CD4-positive, alpha-beta T cell treated with Interleukin-15 for 1 hour (primary cell): Measurements from ENCODE around the gene KDF1.
A peak's percentile ranks its signal among the peaks of the same experiment; 100 is the strongest.

Source experiments
- DNase-seq: peaks from one replicate; pipeline ENCODE4 v3.0.0-alpha.2; 2020

KDF1 gene

DNA sequence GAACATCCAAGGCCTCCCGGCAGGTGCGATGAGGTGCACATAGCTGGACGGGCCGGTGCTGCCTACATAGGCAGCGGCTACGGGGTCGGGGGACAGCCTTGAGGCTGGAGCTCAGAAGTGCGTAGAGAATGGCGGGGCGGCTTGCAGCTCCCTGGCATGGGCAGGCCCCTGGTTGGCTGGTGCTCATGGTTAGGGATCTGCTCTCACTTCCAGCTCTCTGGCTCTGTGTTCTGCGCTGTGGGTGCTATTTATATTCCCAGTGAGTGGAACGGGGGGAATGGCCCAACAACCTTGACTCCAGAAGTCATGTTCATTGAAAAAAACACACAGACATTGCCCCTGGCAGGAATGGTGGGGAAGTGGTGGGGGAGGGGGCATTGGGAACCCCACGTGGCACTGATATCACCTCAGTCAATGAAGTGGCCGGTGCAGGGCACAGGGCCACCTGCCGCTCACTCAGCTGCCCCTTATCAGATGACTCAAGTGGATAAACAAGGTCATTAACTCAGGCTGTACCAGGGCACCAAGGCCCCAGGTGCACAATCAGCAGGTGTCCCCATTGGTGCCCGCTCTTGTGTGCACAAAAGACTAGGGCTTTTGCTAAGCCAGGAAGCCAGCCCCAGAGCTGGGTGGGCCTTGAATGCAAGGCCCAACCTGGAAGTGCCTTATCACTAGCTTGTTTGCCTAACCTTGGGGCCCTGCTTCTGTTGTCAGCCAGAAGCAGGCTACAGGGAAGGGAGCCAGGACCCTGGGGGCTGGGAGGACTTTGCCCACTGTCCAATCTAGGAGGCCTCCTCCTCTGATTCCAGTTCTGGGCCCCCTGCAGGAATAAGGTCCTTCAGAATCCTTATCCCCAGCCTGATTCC lies 46.3 kb downstream of the KDF1 start, which contains the start of gene NR0B2:
Gene NR0B2, minus strand, starts transcription at position 222 of the 866 bp plus-strand sequence. Its CDS starts 35 bp downstream, at position 187.
- DNase-seq, result no peak

DNA sequence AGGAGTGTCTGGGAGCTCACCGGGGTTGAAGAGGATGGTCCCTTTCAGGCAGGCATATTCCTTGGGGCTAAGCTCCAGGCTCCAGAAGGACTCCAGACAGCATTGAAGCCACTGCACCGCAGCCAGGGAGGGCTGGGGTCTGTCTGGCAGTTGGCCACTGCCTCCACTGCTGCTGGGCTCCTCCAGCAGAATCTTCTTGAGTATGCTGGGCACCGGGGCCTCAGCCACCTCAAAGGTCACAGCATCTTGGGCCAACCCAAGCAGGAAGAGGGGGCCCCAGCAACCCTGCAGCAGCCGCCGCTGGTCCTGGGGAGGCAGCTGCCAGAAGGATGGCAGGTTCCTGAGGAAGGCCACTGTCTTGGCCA lies 46.9 kb downstream of the KDF1 start:
- DNase-seq, result no peak

DNA sequence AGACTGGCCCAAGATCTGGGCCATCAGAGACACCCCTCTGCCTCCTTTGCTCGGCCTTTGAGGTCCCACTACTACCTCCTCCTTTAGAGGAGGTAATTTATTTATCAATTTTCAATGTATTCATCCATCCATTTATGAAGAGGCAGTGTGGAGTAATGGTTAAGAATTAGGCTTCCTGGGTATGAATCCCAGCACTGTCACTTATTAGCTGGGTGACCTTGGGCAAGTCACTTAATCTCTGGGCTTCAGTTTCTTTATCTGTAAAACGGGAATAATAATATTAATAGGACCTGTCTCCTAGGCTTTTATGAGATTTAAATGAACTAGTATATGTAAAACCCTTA lies 48.1 kb downstream of the KDF1 start:
- DNase-seq, result no peak

DNA sequence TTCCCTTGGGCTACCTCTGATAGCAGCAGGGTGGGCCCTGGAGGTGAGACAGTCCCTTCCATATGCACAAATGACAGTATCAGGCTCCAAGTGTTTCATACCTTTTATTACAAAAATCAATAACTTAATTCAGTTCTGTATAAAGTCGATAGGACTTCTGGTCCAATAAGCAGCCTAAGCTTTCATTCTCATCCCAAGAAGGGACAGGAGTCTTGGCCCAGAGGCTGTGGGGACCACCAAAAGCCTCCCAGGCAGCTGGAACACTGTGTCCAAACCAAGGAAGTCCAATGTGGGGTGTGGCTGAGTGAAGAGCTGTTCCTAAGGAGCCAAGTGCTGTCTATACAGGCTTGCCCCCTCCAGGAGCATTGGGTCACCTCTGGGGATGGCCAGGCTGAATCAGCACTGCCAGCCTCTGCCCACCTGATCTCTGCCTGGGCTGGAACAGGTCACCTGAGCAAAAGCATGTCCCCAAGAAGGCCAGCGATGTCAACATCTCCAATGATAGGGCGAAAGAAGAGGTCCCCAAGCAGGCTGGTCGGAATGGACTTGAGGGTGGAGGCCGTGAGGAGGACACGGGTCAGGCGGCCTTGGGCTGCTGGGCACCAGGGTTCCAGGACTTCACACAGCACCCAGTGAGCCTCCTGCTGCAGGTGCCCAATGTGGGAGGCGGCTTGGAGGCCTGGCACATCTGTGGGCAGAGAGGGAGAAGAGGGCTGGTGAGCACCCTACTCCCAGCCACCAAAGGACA lies 48.7 kb downstream of the KDF1 start:
- DNase-seq, result no peak

DNA sequence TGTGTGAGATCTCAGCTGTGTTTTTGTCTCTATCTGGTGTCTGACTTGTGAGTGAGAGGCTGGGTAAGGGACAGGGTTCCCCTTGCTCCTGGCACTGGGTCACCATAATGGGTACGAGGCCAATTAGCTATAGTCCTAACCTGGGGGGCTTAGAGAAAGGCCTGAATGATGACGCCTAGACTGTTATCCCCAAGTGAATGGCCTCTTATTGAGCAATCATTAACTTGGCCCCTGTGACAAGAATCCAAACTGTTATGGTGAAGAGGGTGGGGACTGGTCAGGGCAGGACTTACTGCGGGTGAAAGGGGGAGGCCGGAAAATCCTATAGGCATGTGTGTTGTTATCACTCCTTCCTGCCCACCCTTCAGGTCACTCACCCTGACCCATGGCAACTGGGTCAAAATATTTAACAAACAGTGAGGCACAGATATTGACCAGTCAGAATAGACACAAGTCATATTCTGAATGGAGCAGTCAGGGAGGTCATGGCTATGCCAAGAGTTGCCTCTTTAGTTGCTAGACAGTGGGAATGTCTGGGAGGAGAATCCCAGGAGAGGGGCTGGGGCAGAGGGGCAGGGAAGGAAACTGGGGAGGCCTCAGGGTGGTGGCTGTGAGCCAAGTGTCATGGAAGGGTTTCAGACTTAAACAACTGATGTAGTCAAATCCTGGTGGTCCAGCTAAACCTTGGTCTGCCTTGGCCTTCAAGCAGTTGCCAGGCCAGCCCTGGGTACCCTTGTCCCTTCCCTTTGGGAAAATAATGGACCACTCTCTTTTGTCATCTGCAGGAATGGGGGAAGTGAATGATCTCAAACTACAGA lies 49.7 kb downstream of the KDF1 start:
- DNase-seq, result no peak

DNA sequence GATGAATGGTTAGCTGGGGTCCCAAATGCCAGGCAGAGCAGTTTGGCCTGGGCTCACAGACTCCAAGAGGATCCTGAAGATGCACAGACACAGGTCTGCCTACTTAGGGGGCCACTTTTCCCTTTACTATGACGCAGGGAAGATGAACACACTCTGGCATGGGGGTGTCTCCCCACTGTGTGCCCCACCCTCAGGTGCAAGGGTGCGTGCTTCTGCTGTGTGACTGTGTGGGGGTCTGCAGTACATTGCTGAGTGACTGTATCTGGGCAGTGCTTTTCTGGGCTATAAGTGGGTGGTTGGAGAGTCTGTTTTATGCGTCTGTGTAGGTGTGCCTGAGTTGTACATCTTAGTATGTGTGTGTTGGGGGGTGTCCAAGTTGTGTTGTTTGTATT lies 50.3 kb downstream of the KDF1 start:
- no peak for DNase-seq

DNA sequence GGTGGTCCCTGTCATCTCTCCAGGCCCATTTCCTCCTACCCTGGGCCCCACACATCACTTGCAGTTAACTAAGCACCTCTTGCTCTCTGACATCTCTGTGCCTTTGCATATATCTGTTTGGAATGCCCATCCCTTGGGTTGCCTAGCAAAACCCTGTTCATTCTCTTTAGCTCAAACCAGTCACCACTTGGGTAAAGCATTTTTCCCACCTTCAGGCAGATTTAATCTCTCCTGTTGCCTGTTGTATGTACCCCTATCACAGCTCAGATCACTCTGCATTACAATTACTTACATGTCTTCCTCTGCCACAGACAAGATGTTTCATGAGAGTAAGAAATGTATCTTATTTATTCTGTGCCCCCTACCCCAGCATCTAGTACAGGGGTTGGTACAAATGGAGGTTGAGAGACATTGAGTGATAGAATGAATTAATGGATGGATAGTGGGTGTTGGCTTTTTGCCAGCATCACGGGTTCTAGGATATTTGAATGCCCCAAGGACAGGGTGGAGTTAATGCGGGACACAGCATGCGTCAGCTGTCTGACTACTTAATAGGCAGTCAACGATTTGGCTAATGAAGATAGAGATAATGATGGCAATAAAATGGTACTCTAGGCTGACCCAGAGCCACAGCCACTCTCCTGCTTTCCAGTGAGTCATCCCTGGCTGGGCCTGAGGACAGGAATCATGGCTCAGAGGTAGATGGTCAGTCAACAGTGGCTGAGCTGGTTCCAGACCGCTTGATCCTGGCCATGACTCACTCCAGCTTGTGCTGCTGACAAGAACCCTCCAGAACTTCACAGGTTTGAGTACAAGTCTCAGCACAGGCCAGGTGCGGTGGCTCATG lies 53.0 kb downstream of the KDF1 start:
- DNase-seq, result no peak

DNA sequence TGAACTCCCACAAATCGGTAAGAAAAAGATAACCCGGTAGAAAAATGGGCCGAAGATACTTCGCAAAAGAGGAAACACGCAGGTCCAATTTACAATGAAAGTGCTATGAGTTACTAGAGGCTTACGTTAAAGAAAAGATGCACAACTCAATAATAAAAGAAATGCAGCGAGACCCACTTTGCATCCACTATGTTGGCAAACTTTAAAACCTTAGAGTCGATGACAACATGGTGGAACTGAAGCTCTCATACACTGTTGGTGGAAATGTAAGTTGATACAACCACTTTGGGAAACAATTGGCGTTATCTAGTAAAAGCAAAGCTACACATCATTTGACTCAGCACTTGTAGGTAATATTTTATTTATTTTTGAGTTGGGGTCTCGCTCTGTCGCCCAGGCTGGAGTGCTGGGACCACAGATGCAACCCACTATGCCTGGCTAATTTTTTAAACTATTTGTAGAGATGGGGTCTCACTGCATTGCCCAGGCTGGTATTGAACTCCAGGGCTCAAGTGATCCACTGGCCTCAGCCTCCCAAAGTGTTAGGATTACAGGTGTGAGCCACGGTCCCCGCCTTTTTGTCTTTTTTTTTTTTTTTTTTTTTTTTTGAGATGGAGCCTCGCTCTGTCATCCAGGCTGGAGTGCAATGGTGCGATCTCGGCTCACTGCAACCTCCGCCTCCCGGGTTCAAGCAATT lies 59.3 kb downstream of the KDF1 start:
- no peak for DNase-seq

DNA sequence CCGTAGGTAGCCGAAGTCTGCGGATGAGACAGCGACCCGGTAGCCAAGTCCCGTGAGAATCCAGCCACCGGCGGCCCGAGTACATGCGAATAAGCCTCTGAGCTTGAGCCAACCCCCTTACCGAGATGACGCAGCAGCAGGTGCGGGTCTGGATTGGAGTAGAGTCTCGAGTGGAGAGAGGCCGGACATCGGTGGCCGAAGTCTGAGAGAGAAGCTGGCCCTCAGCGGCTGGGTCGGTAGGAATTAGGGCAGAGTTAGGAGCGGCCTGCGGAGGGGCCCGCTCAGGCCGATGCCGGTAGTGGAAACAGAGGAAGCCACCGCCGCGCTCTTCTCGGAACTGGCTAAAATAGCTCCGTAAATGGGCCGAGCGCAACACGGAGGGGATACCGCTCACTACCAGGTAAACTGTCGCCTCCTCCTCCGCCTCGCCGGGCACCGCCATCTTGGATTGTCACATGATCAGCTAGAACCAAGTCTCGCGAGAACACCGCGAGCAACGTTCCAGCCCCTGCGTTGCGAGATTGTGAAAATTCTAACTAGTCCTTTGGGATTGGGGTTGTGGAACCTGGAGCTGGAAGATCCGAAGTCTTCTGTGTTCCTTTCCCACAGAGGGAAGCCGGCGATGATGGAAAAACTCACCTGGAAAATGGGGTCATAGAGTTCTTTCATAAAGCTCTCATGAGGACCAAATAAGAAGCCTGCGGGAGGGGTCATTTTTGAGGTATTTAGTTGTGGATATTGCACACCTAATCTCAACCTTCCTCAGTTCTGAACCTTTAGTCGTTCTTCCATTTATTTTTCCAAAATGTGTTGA lies 60.1 kb downstream of the KDF1 start, which contains the start of gene GPATCH3:
Gene GPATCH3, minus strand, starts transcription at position 467 of the 814 bp plus-strand sequence. Its CDS starts 25 bp downstream, at position 442.
- DNase-seq, result peak; percentile 88
